Endothelial cell of umbilical vein (primary cell): Measurements from ENCODE around the gene CCDC194. TPM values are rescaled to one million over a fixed set of nuclear protein-coding genes. Genes with fewer than 3 reads are reported as not detected.

ENCODE experiments used
- BruUV-seq: library from RNA; stranded (reverse); fragments of 400-500 nt; replicated peaks from 2 replicates; lab custom pipeline; 2021; lab: Mats Ljungman, UMichigan
- CTCF ChIA-PET: fragments of 300-600, 350-600 bp; sonication (Branson Sonifier 250); formaldehyde crosslinking; loops from one replicate; lab custom pipeline; 2021; ENCODE audit warnings: antibody characterized with exemption, inconsistent platforms; lab: Charles Lee
- POLR2A ChIA-PET: fragments of 300-600, 350-600 bp; sonication (Branson Sonifier 250); formaldehyde crosslinking; loops from one replicate; lab custom pipeline; 2021; ENCODE audit warnings: antibody characterized with exemption, inconsistent platforms; lab: Charles Lee
- DNase-seq: peaks from one replicate; pipeline ENCODE4 v3.0.0-alpha.2; 2011; ENCODE audit warnings: low read depth, low spot score
- FAIRE-seq: peaks from 2 replicates; lab custom pipeline; 2011; peaks lifted over from hg19 to GRCh38; lab: Jason Lieb, UNC
- H2AFZ ChIP-seq: 2 replicates; pipeline ENCODE4 v1.6.0; 2012; ENCODE audit warnings: low read depth, low read length, control low read depth, inconsistent platforms
- H3K27ac ChIP-seq: 2 replicates; pipeline ENCODE4 v1.5.1; 2011; ENCODE audit warnings: low read depth, mild to moderate bottlenecking, control low read depth, low read length, moderate library complexity; ENCODE audit not compliant: insufficient read depth
- H3K27me3 ChIP-seq, 2 experiments: 2 replicates each; pipeline versions ENCODE4 v1.6.0 to v1.6.1; 2011; ENCODE audit warnings: low read length in 2 of 2, mixed read lengths in 1 of 2; ENCODE audit not compliant: control insufficient read depth in 2 of 2, insufficient read depth in 2 of 2
- H3K36me3 ChIP-seq, 2 experiments: 2 replicates in 1 of 2; 3 replicates in 1 of 2; pipeline ENCODE4 v1.5.1; 2011; ENCODE audit warnings: low read length in 2 of 2, mild to moderate bottlenecking in 1 of 2, moderate library complexity in 1 of 2; ENCODE audit not compliant: control insufficient read depth in 2 of 2, insufficient read depth in 2 of 2; ENCODE audit errors: extremely low read depth in 1 of 2
- H3K4me1 ChIP-seq: 3 replicates; pipeline ENCODE4 v1.5.1; 2011; ENCODE audit warnings: mild to moderate bottlenecking, low read length; ENCODE audit not compliant: control insufficient read depth, insufficient read depth; ENCODE audit errors: extremely low read depth
- H3K4me2 ChIP-seq: 2 replicates; pipeline ENCODE4 v1.6.1; 2011; ENCODE audit warnings: low read length, control low read depth, mixed read lengths; ENCODE audit not compliant: insufficient read depth
- H3K4me3 ChIP-seq, 3 experiments: fragments of 200-600 bp in 1 of 3; sonication (generic), shearing (Covaris generic) in 1 of 3; replicated peaks in 1 of 3; 2 replicates each; pipeline ENCODE4 v1.5.1; 2011 to 2016; ENCODE audit warnings: control low read depth in 3 of 3, low read length in 3 of 3, mild to moderate bottlenecking in 2 of 3, inconsistent platforms in 1 of 3, low read depth in 1 of 3, moderate library complexity in 1 of 3; ENCODE audit not compliant: insufficient read depth in 1 of 3
- H3K79me2 ChIP-seq: 2 replicates; pipeline ENCODE4 v1.6.0; 2012; ENCODE audit warnings: low read length, inconsistent platforms; ENCODE audit not compliant: control insufficient read depth, insufficient read depth
- H3K9ac ChIP-seq: replicated peaks from 2 replicates; pipeline ENCODE3; 2011; ENCODE audit warnings: low read length, control low read depth; ENCODE audit not compliant: insufficient read depth; ENCODE audit errors: extremely low read depth
- H3K9me1 ChIP-seq: replicated peaks from 3 replicates; pipeline ENCODE4 v1.6.0; 2011; ENCODE audit warnings: mild to moderate bottlenecking, low read length; ENCODE audit not compliant: control insufficient read depth, insufficient read depth; ENCODE audit errors: extremely low read depth
- H3K9me3 ChIP-seq: replicated peaks from 2 replicates; pipeline ENCODE4 v1.5.1; 2012; ENCODE audit warnings: low read length, inconsistent platforms; ENCODE audit not compliant: control insufficient read depth, insufficient read depth
- H4K20me1 ChIP-seq: replicated peaks from 2 replicates; pipeline ENCODE3; 2011; ENCODE audit warnings: mild to moderate bottlenecking, low read length; ENCODE audit not compliant: control insufficient read depth, insufficient read depth; ENCODE audit errors: extremely low read depth
- EZH2 ChIP-seq: IDR thresholded peaks from 2 replicates; pipeline ENCODE4 v1.6.1; 2012; ENCODE audit warnings: borderline replicate concordance, low read depth, mild to moderate bottlenecking, moderate library complexity, low read length, inconsistent platforms; ENCODE audit not compliant: severe bottlenecking
- FOS ChIP-seq: IDR thresholded peaks from 2 replicates; pipeline ENCODE4 v1.6.1; 2011; ENCODE audit warnings: mild to moderate bottlenecking, low read length, moderate library complexity, borderline replicate concordance; ENCODE audit not compliant: insufficient read depth
- GATA2 ChIP-seq: IDR thresholded peaks from 2 replicates; pipeline ENCODE4 v1.7.0; 2011; ENCODE audit warnings: low read depth, mild to moderate bottlenecking, moderate library complexity, mixed read lengths, low read length; ENCODE audit not compliant: insufficient read length, insufficient read depth
- JUN ChIP-seq: IDR thresholded peaks from 2 replicates; pipeline ENCODE4 v1.6.1; 2011; ENCODE audit warnings: borderline replicate concordance, low read depth; ENCODE audit not compliant: insufficient read length, insufficient read depth
- MYC ChIP-seq: IDR thresholded peaks from one replicate; pipeline ENCODE4 v1.6.1; 2011; ENCODE audit warnings: mild to moderate bottlenecking, low read depth, low read length
- POLR2A ChIP-seq: IDR thresholded peaks from 2 replicates; pipeline ENCODE4 v1.6.1; 2012; ENCODE audit warnings: low read depth, mild to moderate bottlenecking, control low read depth, low read length
- POLR2AphosphoS5 ChIP-seq: IDR thresholded peaks from 2 replicates; pipeline ENCODE4 v1.6.1; 2012; ENCODE audit warnings: low read depth, mild to moderate bottlenecking, control low read depth, low read length, moderate library complexity; ENCODE audit not compliant: insufficient read depth
- dilution Hi-C: fragments of 300-500 bp; cut with MboI; formaldehyde crosslinking; loops from one replicate; pipeline ENCODE4 v1.15.0; 2019; ENCODE audit warnings: low sequenced_read_pairs; ENCODE audit not compliant: extremely low pct_ligation_motif_present
- intact Hi-C: fragments of 100-400 bp; cut with micrococcal nuclease; formaldehyde crosslinking; loops from one replicate; pipeline ENCODE4 v1.10.0; 2022
- polyA plus RNA-seq, 4 experiments: library from polyadenylated mRNA; depleted of rRNA in 3 of 4; stranded (reverse) in 3 of 4; unstranded in 1 of 4; fragments of >200 nt; gene quantifications; 2 replicates each; pipeline versions ENCODE4 v1.2.1 to v1.2.3, GENCODE V29; 2011 to 2012; ENCODE audit warnings: missing spikeins in 1 of 4
- total RNA-seq: library from RNA; stranded (reverse); gene quantifications from 2 replicates; pipeline ENCODE4 v1.2.3, GENCODE V29; 2021
- TF ChIP-seq, protein P1 (sequence below), 2 donors: IDR thresholded peaks; 1 replicate in 1 of 2; 2 replicates in 1 of 2; pipeline ENCODE4 v1.5.1; 2011; ENCODE audit warnings: low read length in 2 of 2, mild to moderate bottlenecking in 2 of 2, moderate library complexity in 2 of 2, control low read depth in 1 of 2, inconsistent platforms in 1 of 2, low read depth in 1 of 2; ENCODE audit not compliant: insufficient read depth in 1 of 2; ENCODE audit errors: extremely low read depth in 1 of 2
- TF ChIP-seq, protein P2 (sequence below): IDR thresholded peaks from 2 replicates; pipeline ENCODE4 v1.6.1; 2011; ENCODE audit not compliant: insufficient read depth, insufficient read length

CCDC194 gene
- total and polyA plus RNA-seq, 2 donors (not counting 3 experiments of a cell fraction or from before 2014, with no cell fraction given): 0.12 TPM; not detected in 1

DNA sequence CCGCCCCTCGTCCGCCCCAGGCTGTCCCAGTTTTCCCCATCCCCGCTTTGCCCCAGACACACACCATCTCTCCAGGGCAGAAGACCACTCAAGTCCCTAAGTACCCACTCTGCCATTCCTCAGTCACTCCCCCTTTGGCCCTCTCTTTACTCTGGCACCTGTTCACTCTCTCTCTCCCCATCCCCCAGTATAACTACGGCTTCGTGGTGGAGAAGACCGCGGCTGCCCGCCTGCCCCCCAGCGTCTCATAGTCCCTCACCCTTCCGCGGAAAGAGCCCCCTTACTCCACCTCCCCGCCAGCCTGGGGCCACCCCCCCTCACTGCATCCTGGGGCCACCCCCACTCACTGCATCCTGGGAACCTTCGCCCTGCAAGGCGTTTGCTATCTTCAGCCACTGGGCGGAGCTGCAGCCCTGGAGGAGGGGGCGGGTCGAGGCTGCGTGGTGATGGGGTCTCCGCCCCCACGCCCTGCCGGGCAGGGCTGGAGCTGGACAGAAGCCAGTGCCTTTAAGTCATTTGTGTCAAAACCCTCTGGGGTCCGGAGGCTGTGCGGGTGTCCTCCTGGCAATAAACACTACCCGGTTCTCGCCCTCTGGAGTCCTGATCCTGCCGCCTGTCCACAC lies 30.9 kb upstream of the CCDC194 start:
- DNase-seq: peak; percentile 48
- Histone ChIP-seq H3K9ac (no peak overlapping the region), H3K9me3 (no peaks in the 10 kb centered on the region), H3K36me3 (no peaks in the 10 kb centered on the region), H3K79me2 (no peaks in the 10 kb centered on the region), H3K4me3 (no peak overlapping the region), H3K4me1 (peaks cover 5% of the 10 kb centered on the region), H3K9me1 (no peaks in the 10 kb centered on the region), H4K20me1 (no peaks in the 10 kb centered on the region), H3K27ac (no peak overlapping the region), H2AFZ (no peak overlapping the region), H3K27me3 (no peaks in the 10 kb centered on the region), H3K4me2 (no peak overlapping the region)
- ChIA-PET POLR2A (no interaction called here), CTCF (interaction anchor here (0.9 to 1.6 kb wide), 4 partner anchors 13 to 34 kb away, joined by 3 to 7 read pairs (median 4); partner anchors contain the start of gene TMEM221)
- dilution Hi-C loops (no loop called here), intact Hi-C loops (no loop called here)
- no TSS peak for BruUV-seq
- peak; percentile 55 for FAIRE-seq
- TF ChIP-seq, protein P1, sequence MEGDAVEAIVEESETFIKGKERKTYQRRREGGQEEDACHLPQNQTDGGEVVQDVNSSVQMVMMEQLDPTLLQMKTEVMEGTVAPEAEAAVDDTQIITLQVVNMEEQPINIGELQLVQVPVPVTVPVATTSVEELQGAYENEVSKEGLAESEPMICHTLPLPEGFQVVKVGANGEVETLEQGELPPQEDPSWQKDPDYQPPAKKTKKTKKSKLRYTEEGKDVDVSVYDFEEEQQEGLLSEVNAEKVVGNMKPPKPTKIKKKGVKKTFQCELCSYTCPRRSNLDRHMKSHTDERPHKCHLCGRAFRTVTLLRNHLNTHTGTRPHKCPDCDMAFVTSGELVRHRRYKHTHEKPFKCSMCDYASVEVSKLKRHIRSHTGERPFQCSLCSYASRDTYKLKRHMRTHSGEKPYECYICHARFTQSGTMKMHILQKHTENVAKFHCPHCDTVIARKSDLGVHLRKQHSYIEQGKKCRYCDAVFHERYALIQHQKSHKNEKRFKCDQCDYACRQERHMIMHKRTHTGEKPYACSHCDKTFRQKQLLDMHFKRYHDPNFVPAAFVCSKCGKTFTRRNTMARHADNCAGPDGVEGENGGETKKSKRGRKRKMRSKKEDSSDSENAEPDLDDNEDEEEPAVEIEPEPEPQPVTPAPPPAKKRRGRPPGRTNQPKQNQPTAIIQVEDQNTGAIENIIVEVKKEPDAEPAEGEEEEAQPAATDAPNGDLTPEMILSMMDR (IDR thresholded peaks at IDR 0.05; ENCODE audit: extremely low read depth in 1 of 2, insufficient read depth in 1 of 2, low read depth in 1 of 2, low read length in 2 of 2): peak; percentile 42 to 57
- TF ChIP-seq FOS: no peak

DNA sequence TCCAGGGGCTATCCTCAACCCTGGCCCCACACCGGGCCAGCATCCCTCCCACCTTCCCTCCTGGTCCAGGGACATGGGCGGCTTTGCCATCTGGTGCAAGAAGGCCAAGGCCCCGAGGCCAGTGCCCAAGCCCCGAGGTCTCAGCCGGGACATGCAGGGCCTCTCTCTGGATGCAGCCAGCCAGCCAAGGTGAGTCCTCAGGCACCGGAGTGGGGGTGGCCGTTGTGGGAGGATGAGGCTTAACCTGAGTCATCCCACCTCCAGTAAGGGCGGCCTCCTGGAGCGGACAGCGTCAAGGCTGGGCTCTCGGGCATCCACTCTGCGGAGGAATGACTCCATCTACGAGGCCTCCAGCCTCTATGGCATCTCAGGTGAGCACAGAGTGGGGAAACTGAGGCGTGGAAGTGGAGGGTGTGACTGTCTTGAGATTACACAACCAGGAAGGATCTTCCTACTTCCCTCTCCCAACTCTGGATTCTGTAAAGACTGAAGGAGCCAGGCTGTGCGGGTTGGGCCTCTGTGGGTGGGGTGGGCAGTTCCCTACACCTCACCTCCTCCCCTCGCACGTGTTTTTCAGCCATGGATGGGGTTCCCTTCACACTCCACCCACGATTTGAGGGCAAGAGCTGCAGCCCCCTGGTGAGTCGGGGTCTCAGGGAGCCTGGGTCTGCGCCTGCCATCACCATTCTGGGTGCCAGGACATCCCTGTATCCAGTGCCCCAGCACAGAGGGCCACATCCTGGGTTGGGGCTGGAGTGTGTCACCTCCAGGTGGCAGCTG lies 29.6 kb upstream of the CCDC194 start:
- TF ChIP-seq POLR2A: no peak
- no peak for TF ChIP-seq GATA2
- no peak for TF ChIP-seq JUN
- no peak for TF ChIP-seq POLR2AphosphoS5
- TF ChIP-seq, protein P1 (IDR thresholded peaks at IDR 0.05; ENCODE audit: extremely low read depth in 1 of 2, insufficient read depth in 1 of 2, low read depth in 1 of 2, low read length in 2 of 2): no peak
- no peak for TF ChIP-seq EZH2
- no peak for TF ChIP-seq MYC
- TF ChIP-seq, protein P2, sequence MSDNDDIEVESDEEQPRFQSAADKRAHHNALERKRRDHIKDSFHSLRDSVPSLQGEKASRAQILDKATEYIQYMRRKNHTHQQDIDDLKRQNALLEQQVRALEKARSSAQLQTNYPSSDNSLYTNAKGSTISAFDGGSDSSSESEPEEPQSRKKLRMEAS: no peak
- no peak for TF ChIP-seq FOS
- H3K9me1 ChIP-seq: no peaks in the 10 kb centered on the region
- no peaks in the 10 kb centered on the region for H3K27me3 ChIP-seq
- BruUV-seq: no TSS peak
- FAIRE-seq: no peak
- POLR2A ChIA-PET: interaction anchor here (0.6 kb wide), 1 partner anchor 99 kb away, joined by 3 read pairs; no protein-coding TSS in a partner anchor
- DNase-seq: no peak
- dilution Hi-C loops (no loop called here), intact Hi-C loops (no loop called here)
- H3K4me3 ChIP-seq: no peak overlapping the region
- no peak overlapping the region for H3K9ac ChIP-seq
- H4K20me1 ChIP-seq: no peaks in the 10 kb centered on the region
- H2AFZ ChIP-seq: no peak overlapping the region
- H3K9me3 ChIP-seq: no peaks in the 10 kb centered on the region
- no peak overlapping the region for H3K4me2 ChIP-seq
- H3K36me3 ChIP-seq: no peaks in the 10 kb centered on the region
- H3K27ac ChIP-seq: no peak overlapping the region
- H3K79me2 ChIP-seq: no peaks in the 10 kb centered on the region
- H3K4me1 ChIP-seq: peaks cover 14% of the 10 kb centered on the region
- CTCF ChIA-PET: interaction anchor here (0.6 to 1.6 kb wide), 3 partner anchors 18 to 60 kb away, joined by 3 read pairs; no protein-coding TSS in a partner anchor
